ENCODE measurements around the gene CFAP73. TPM values are rescaled to one million over a fixed set of nuclear protein-coding genes. Genes with fewer than 3 reads are reported as not detected.

Gene CFAP73
- total and polyA plus RNA-seq, 4 donors: 10.4 to 40.6 (median 14.6) TPM

DNA sequence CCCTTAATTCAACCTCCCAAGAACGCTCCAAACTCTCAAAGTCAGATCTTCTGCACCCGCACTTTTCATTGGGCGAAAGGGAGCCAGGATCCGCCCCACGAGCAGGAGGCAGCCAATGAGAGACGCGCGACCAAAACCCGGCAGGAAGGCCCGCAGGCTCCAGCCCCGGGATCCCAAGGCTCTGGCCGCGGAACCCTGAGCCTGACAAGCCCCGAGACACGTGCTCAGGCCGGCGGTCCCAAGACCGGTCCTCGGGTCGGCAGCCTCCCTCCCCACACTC, 35.3 kb downstream of the CFAP73 start:
- Histone ChIP-seq H3K36me3 (ENCODE audit: control insufficient read depth in 4 of 4, insufficient read depth in 4 of 4, low read length in 4 of 4) (peaks cover 0 to 16% (median 9%) of the 10 kb centered on the region in 4 donors), H3K27ac (ENCODE audit: low read depth in 1 of 2, low read length in 1 of 2) (peak overlapping the region; percentile 90 to 99), H3K27me3 (ENCODE audit: control insufficient read depth in 3 of 3, insufficient read depth in 3 of 3, low read length in 2 of 3) (no peaks in the 10 kb centered on the region), H3K9me3 (ENCODE audit: control insufficient read depth in 4 of 4, insufficient read depth in 3 of 4, low read length in 3 of 4) (no peaks in the 10 kb centered on the region), H3K4me1 (ENCODE audit: control insufficient read depth in 5 of 5, insufficient read depth in 5 of 5, low read length in 5 of 5) (peaks cover 0 to 14% (median 10%) of the 10 kb centered on the region in 5 donors), H3K9ac (ENCODE audit: insufficient read depth in 1 of 2, low read length in 2 of 2) (peak overlapping the region; percentile 83 to 90), H3K4me3 (peak overlapping the region; percentile 89)
- peak; percentile 85 for ATAC-seq (ENCODE audit: insufficient read depth, low FRiP score)
- 0% methylated on average over 20 of the region's 20 CpGs for WGBS, 2 donors
- peak; percentile 91 to 94 (median 94) for DNase-seq
- TF ChIP-seq, protein P1, sequence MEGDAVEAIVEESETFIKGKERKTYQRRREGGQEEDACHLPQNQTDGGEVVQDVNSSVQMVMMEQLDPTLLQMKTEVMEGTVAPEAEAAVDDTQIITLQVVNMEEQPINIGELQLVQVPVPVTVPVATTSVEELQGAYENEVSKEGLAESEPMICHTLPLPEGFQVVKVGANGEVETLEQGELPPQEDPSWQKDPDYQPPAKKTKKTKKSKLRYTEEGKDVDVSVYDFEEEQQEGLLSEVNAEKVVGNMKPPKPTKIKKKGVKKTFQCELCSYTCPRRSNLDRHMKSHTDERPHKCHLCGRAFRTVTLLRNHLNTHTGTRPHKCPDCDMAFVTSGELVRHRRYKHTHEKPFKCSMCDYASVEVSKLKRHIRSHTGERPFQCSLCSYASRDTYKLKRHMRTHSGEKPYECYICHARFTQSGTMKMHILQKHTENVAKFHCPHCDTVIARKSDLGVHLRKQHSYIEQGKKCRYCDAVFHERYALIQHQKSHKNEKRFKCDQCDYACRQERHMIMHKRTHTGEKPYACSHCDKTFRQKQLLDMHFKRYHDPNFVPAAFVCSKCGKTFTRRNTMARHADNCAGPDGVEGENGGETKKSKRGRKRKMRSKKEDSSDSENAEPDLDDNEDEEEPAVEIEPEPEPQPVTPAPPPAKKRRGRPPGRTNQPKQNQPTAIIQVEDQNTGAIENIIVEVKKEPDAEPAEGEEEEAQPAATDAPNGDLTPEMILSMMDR (IDR thresholded peaks at IDR 0.05; ENCODE audit: control extremely low read depth, extremely low read depth): no peak

- WGBS, 2 donors: 0 to 1% methylated on average over 63 to 89 of the region's 89 CpGs
- TF ChIP-seq, protein P1 (IDR thresholded peaks at IDR 0.05; ENCODE audit: control extremely low read depth, extremely low read depth): no peak
- peaks cover 0 to 14% (median 10%) of the 10 kb centered on the region in 5 donors for H3K4me1 ChIP-seq (ENCODE audit: control insufficient read depth in 5 of 5, insufficient read depth in 5 of 5, low read length in 5 of 5)
Observed at GRCh38 chr12:113185180-113186032, 35.9 kb downstream of the CFAP73 start, which contains the start of the genes DDX54 and RITA1. Gene DDX54, minus strand, starts transcription at chr12:113185478. Its CDS starts 27 bp downstream, at chr12:113185451. Gene RITA1, plus strand, starts transcription at chr12:113185721. Its CDS starts 1,026 bp downstream, at chr12:113186747.

GRCh38 chr12:113186033-113186365, 36.5 kb downstream of the CFAP73 start:
- no peaks in the 10 kb centered on the region for H3K27me3 ChIP-seq (ENCODE audit: control insufficient read depth in 3 of 3, insufficient read depth in 3 of 3, low read length in 2 of 3)
- WGBS, 2 donors: 8 to 14% methylated on average over 11 of the region's 11 CpGs
- TF ChIP-seq, protein P1 (IDR thresholded peaks at IDR 0.05; ENCODE audit: control extremely low read depth, extremely low read depth): no peak
- DNase-seq (peak in 2 of 3 donors; percentile 44 to 53), ATAC-seq (ENCODE audit: insufficient read depth, low FRiP score) (no peak)
- H3K36me3 ChIP-seq (ENCODE audit: control insufficient read depth in 4 of 4, insufficient read depth in 4 of 4, low read length in 4 of 4): peaks cover 0 to 15% (median 6%) of the 10 kb centered on the region in 4 donors
- H3K27ac ChIP-seq (ENCODE audit: low read depth in 1 of 2, low read length in 1 of 2): peak overlapping the region; percentile 90 to 99
- H3K9ac ChIP-seq (ENCODE audit: insufficient read depth in 1 of 2, low read length in 2 of 2): peak overlapping the region; percentile 86 to 90
- H3K9me3 ChIP-seq (ENCODE audit: control insufficient read depth in 4 of 4, insufficient read depth in 3 of 4, low read length in 3 of 4): no peaks in the 10 kb centered on the region
- peak overlapping the region; percentile 89 for H3K4me3 ChIP-seq
- peaks cover 0 to 14% (median 10%) of the 10 kb centered on the region in 5 donors for H3K4me1 ChIP-seq (ENCODE audit: control insufficient read depth in 5 of 5, insufficient read depth in 5 of 5, low read length in 5 of 5)

More at GRCh38 chr12:113185180-113186032, 35.9 kb downstream of the CFAP73 start, which contains the start of the genes DDX54 and RITA1:
- Histone ChIP-seq H3K9ac (ENCODE audit: insufficient read depth in 1 of 2, low read length in 2 of 2) (peak within 1 kb of the TSS; percentile 86 to 90), H3K36me3 (ENCODE audit: control insufficient read depth in 4 of 4, insufficient read depth in 4 of 4, low read length in 4 of 4) (peaks cover 0 to 16% (median 6%) of the 10 kb centered on the region in 4 donors), H3K9me3 (ENCODE audit: control insufficient read depth in 4 of 4, insufficient read depth in 3 of 4, low read length in 3 of 4) (no peaks in the 10 kb centered on the region), H3K4me3 (peak within 1 kb of the TSS; percentile 89), H3K27ac (ENCODE audit: low read depth in 1 of 2, low read length in 1 of 2) (peak within 1 kb of the TSS; percentile 90 to 99), H3K27me3 (ENCODE audit: control insufficient read depth in 3 of 3, insufficient read depth in 3 of 3, low read length in 2 of 3) (no peaks in the 10 kb centered on the region)
- peak; percentile 82 to 87 (median 86) for DNase-seq
- ATAC-seq (ENCODE audit: insufficient read depth, low FRiP score): peak; percentile 92

All from lung (tissue), 12 donors.